OCI-LY7 (cell line): Measurements from ENCODE around the gene C4B. TPM values are rescaled to one million over a fixed set of nuclear protein-coding genes. Genes with fewer than 3 reads are reported as not detected.
"Not testable (repeated sequence)": the region's sequence is repeated elsewhere in the genome, so short reads cannot be mapped to it uniquely, and the experiment has no call there.

Experiments
- BruUV-seq: library from RNA; stranded (reverse); fragments of 400-500 nt; replicated peaks from 2 replicates; lab custom pipeline; 2021; lab: Mats Ljungman, UMichigan
- CTCF ChIA-PET: fragments of 300-600 bp; sonication (Branson Sonifier 250); formaldehyde crosslinking; loops from one replicate; lab custom pipeline; 2022; ENCODE audit warnings: antibody characterized with exemption; ENCODE audit not compliant: unreplicated experiment; lab: Charles Lee
- POLR2A ChIA-PET: fragments of 300-600 bp; sonication (Branson Sonifier 250); formaldehyde crosslinking; loops from one replicate; lab custom pipeline; 2022; ENCODE audit warnings: antibody characterized with exemption; lab: Charles Lee
- DNase-seq: peaks from one replicate; pipeline ENCODE4 v3.0.0-alpha.2; 2015; ENCODE audit warnings: low spot score
- H2AFZ ChIP-seq: fragments of 200-600 bp; sonication (generic), shearing (Covaris generic); 2 replicates; pipeline ENCODE4 v1.6.1; 2014; ENCODE audit warnings: mild to moderate bottlenecking, antibody characterized with exemption, low read length, moderate library complexity
- H3K27ac ChIP-seq: fragments of 200-600 bp; sonication (generic); 2 replicates; pipeline ENCODE4 v1.5.1; 2014; ENCODE audit warnings: mixed run types, low read depth, mild to moderate bottlenecking, moderate library complexity, low read length, inconsistent platforms; ENCODE audit not compliant: poor library complexity, severe bottlenecking
- H3K36me3 ChIP-seq: fragments of 200-600 bp; sonication (generic); 2 replicates; pipeline ENCODE4 v1.6.1; 2014; ENCODE audit warnings: mild to moderate bottlenecking, antibody characterized with exemption, low read length, moderate library complexity, mixed read lengths; ENCODE audit not compliant: insufficient read depth
- H3K4me1 ChIP-seq: fragments of 200-600 bp; sonication (generic); 2 replicates; pipeline ENCODE4 v1.5.1; 2014; ENCODE audit warnings: mild to moderate bottlenecking, low read length; ENCODE audit not compliant: insufficient read depth, poor library complexity, severe bottlenecking
- H3K4me2 ChIP-seq: fragments of 200-600 bp; sonication (generic); 2 replicates; pipeline ENCODE4 v1.6.1; 2014; ENCODE audit warnings: mild to moderate bottlenecking, low read length
- H3K4me3 ChIP-seq: fragments of 200-600 bp; sonication (generic); 2 replicates; pipeline ENCODE4 v1.5.1; 2014; ENCODE audit warnings: mild to moderate bottlenecking, low read depth, low read length; ENCODE audit not compliant: poor library complexity, severe bottlenecking
- H3K79me2 ChIP-seq: fragments of 200-600 bp; sonication (generic); 2 replicates; pipeline ENCODE4 v1.6.1; 2016; ENCODE audit warnings: low read depth, mild to moderate bottlenecking, low read length, moderate library complexity, mixed read lengths; ENCODE audit not compliant: insufficient read depth
- H3K9me2 ChIP-seq: fragments of 200-600 bp; sonication (generic); 2 replicates; pipeline ENCODE4 v1.6.1; 2016; ENCODE audit warnings: mild to moderate bottlenecking, low read length, mixed read lengths; ENCODE audit not compliant: insufficient read depth
- H3K9me3 ChIP-seq: fragments of 200-600 bp; sonication (generic); 2 replicates; pipeline ENCODE4 v1.6.1; 2014; ENCODE audit warnings: mild to moderate bottlenecking, mixed run types, low read length, mixed read lengths
- H4K20me1 ChIP-seq: fragments of 200-600 bp; sonication (generic); 2 replicates; pipeline ENCODE4 v1.6.1; 2014; ENCODE audit warnings: mild to moderate bottlenecking, antibody characterized with exemption, low read length, moderate library complexity, mixed read lengths; ENCODE audit not compliant: insufficient read depth
- intact Hi-C: fragments of 100-400 bp; cut with micrococcal nuclease; formaldehyde crosslinking; loops from one replicate; pipeline ENCODE4 v1.10.0; 2022; ENCODE audit not compliant: unreplicated experiment
- total RNA-seq, 2 experiments: library from RNA; depleted of rRNA in 1 of 2; stranded (reverse); fragments of >200 nt in 1 of 2; shearing (Covaris generic) in 1 of 2; gene quantifications; 2 replicates each; pipeline ENCODE4 v1.2.3, GENCODE V29; 2014 to 2022

The C4B gene
- total RNA-seq, 2 experiments from 2014 or later: 2.9 to 3.7 TPM

DNA sequence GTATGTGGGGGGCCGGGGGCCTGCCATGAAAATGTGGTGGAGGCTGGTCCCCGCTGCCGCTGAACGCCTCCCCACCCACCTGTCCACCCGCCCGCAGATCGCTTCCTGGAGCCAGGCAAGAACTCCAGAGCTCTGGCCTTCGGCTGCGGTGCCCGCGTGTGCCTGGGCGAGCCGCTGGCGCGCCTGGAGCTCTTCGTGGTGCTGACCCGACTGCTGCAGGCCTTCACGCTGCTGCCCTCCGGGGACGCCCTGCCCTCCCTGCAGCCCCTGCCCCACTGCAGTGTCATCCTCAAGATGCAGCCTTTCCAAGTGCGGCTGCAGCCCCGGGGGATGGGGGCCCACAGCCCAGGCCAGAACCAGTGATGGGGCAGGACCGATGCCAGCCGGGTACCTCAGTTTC is 6.6 kb upstream of the C4B start:
- intact Hi-C loops, H3K36me3 ChIP-seq, H3K27ac ChIP-seq, DNase-seq, H4K20me1 ChIP-seq, H3K4me2 ChIP-seq, H3K9me3 ChIP-seq, BruUV-seq, H3K79me2 ChIP-seq, H3K4me3 ChIP-seq, POLR2A ChIA-PET, H3K4me1 ChIP-seq, CTCF ChIA-PET, H3K9me2 ChIP-seq, H2AFZ ChIP-seq: not testable (repeated sequence)

- H3K4me2 ChIP-seq, H4K20me1 ChIP-seq, H3K79me2 ChIP-seq, H3K27ac ChIP-seq, H3K9me2 ChIP-seq, H3K4me1 ChIP-seq, BruUV-seq, DNase-seq, H3K36me3 ChIP-seq, intact Hi-C loops, CTCF ChIA-PET, H2AFZ ChIP-seq, POLR2A ChIA-PET, H3K4me3 ChIP-seq, H3K9me3 ChIP-seq: not testable (repeated sequence)
Measured at GRCh38 chr6:32008616-32009015, 6.0 kb upstream of the C4B start.

GRCh38 chr6:32009537-32009936 is 5.1 kb upstream of the C4B start:
- H3K9me2 ChIP-seq, POLR2A ChIA-PET, H2AFZ ChIP-seq, H4K20me1 ChIP-seq, H3K4me2 ChIP-seq, BruUV-seq, DNase-seq, CTCF ChIA-PET, H3K4me1 ChIP-seq, H3K27ac ChIP-seq, H3K79me2 ChIP-seq, H3K36me3 ChIP-seq, intact Hi-C loops, H3K9me3 ChIP-seq, H3K4me3 ChIP-seq: not testable (repeated sequence)

DNA sequence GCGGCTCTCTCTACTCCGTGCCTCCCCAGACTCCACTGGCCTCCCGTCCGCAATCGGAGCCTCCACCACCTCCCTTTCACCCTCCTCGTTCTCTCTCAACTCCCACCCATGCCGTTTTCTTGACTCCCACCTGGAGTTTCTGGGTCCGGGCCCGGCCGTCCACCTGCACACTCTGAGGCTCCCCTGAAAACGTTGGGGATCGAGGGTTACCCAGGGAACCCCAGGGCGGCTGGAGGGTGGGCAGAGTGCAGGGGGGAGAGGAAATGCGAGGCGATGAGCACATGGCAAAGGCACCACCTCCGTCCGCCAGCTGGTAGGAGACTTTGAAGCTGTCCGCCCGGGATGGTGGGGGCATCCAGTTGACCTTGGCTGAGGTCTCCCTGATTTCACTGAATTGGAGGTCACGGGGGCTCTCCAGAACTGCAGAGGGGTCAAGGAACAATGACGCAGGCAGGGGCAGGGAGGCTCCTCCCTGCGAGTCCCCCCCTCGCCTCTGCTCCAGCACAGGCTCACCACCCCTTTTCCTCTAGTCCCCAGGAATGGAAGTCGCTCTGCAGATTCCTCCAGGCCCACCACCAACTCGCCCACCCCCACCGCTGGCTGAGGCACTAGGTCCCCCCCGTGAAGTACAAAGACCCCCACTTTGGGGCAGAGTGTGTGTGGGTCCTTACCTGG is 3.6 kb upstream of the C4B start:
- H3K9me2 ChIP-seq, H3K4me2 ChIP-seq, POLR2A ChIA-PET, H4K20me1 ChIP-seq, H3K36me3 ChIP-seq, H3K79me2 ChIP-seq, intact Hi-C loops, H2AFZ ChIP-seq, H3K9me3 ChIP-seq, H3K4me3 ChIP-seq, BruUV-seq, H3K4me1 ChIP-seq, H3K27ac ChIP-seq, DNase-seq, CTCF ChIA-PET: not testable (repeated sequence)

DNA sequence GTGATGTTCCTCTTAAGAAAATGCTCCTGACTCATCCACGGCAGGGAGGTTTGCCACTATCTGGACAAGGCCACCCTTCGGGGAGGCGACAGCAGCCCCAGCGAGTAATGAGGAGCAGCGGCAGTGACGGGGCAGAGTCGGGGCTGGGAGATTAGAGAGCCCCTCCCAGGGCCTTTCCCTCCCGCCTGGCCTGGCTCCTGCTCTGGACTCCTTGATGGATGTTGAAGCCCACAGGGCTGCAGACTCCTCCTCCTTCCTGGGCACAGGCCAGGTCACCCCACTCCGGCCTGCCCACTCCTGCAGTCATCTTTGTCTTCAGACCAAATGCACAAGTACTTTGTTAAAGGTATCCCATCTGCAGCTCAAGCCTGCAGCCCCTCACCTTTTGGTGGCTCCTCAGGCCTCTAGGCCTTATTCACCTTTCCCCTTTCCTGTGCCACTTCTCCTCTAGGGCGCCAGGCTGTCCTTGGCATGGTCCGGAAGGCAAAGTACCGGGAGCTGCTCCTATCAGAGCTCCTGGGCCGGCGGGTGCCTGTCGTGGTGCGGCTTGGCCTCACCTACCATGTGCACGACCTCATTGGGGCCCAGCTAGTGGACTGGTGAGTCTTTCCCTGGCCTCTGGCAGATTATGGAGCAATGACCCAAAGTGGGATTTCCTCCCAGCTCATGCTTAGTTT is 1.5 kb upstream of the C4B start:
- H3K4me3 ChIP-seq, H3K27ac ChIP-seq, H3K36me3 ChIP-seq, BruUV-seq, intact Hi-C loops, CTCF ChIA-PET, DNase-seq, H3K4me2 ChIP-seq, POLR2A ChIA-PET, H2AFZ ChIP-seq, H3K4me1 ChIP-seq, H3K9me3 ChIP-seq, H3K79me2 ChIP-seq, H4K20me1 ChIP-seq, H3K9me2 ChIP-seq: not testable (repeated sequence)

DNA sequence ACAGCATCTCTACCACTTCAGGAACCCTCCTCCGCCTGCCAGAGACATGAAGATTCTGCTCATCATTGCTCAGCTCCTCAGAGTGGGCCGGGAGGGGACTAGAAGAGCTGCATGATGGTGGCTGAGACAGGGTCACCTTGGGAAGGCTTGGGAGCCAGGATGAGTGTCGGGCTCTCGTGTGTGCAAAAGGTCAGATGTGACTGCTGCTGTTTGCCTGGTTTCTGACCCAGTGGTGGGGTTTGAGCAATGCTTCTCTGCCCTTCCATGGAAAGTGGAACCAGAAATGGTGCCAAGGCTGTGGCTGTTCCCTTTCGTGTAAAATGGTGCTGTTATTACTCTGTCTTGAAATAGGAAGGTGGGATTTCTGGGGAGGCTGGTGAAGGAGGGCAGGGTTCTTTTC is 857 bp upstream of the C4B start:
- CTCF ChIA-PET, H3K4me1 ChIP-seq, POLR2A ChIA-PET, H3K9me2 ChIP-seq, H4K20me1 ChIP-seq, BruUV-seq, H3K9me3 ChIP-seq, intact Hi-C loops, H3K36me3 ChIP-seq, H3K79me2 ChIP-seq, DNase-seq, H2AFZ ChIP-seq, H3K4me2 ChIP-seq, H3K4me3 ChIP-seq, H3K27ac ChIP-seq: not testable (repeated sequence)
